Activated CD8-positive, alpha-beta memory T cell treated with anti-CD3 and anti-CD28 coated beads, Interleukin-2, amount 50 U/mL, for 4 hours (primary cell): Measurements from ENCODE around the gene TBC1D2.

Experiments used
- DNase-seq: peaks from one replicate; pipeline ENCODE4 v3.0.0-alpha.2; 2020

TBC1D2 gene

GRCh38 chr9:98159790-98160189 is 95.7 kb downstream of the TBC1D2 start:
- no peak for DNase-seq

DNA sequence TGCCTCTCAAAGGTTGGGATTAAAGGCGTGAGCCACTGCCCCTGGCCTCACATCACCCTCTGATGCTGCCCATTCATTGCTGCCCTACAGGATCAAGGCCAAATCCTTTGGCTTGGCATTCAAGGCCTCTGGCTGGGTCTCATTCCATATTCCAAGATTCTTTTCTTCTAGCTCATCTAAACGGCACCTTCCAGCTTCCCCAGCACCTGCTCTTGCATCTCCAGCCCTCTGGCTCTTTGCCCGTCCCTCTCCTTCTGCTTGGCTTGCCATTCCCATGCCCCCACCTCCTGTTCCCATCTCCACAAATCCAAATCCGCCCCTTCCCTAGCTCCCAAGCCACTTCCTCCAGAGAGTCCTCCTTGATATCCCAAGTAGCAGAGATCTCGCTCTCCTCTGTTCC is 96.1 kb downstream of the TBC1D2 start:
- no peak for DNase-seq

GRCh38 chr9:98158071-98158831 is 97.2 kb downstream of the TBC1D2 start:
- no peak for DNase-seq

DNA sequence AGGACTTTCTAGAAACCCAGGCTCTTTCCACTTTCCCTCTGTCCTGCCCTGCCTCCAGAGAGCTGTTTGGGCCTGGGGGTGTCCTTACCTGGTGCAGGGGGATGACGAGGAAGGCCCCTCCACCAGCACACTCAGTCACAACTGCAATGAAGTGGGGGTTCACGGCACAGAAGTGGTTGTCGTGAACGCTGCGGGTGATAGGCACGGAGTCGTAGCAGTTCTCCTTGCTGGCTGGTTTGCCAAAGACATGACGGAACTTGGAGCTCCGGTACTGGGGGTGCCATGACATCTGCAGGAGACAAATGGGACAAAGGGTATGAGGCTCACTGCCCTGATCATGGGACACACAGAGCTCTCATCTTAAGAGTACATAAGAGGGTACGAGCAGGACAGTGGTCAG is 98.1 kb downstream of the TBC1D2 start:
- no peak for DNase-seq

DNA sequence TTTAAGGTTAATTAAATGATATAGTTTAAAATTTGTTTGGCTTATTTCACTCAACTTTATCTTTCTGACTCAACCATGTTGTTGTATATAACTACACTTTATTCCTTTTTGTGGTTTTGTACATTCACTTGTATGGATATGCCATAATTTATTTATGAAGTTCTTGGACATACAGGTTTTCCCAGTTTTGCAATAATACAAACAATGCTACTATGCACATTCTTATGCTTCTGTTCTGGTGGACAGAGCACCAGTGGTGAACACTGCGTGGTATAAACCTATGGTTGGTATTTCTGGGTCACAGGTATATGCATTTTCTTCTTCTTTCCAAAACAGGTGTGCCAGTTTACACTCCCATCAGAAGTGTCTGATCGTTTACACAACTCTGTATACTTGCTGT is 100.8 kb downstream of the TBC1D2 start:
- DNase-seq, result no peak

- DNase-seq, result no peak
Observed at GRCh38 chr9:98152526-98152925, 102.9 kb downstream of the TBC1D2 start.

GRCh38 chr9:98150721-98151120 is 104.7 kb downstream of the TBC1D2 start:
- no peak for DNase-seq

DNA sequence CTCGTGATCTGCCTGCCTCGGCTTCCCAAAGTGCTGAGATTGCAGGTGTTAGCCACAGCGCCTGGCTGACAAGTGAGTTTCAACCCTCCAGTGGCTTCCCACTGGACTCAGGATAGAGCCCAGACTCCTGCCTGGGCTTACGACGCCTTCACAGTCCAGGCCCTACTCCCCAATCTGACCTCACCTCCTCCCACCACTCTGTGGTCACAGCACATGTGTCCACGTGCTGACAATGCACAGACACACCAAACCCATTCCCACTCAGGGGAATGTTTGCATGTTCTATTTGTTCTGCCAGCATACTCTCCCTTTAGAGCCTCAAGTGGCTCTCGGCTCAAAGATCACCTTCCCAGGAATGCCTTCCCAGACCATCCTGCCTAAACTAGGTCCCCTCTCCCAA is 105.3 kb downstream of the TBC1D2 start:
- no peak for DNase-seq

GRCh38 chr9:98149422-98149821 is 106.0 kb downstream of the TBC1D2 start:
- no peak for DNase-seq
